Activated T-helper 1 cell treated with anti-CD3 and anti-CD28 coated beads, Interleukin-12 subunit alpha, Interleukin-12 subunit beta, Interleukin-2, Interleukin-4 antibody, amounts not matched to agents 30 ng/mL and 10 ng/mL and 1 ng/mL, durations not matched to agents 14 hours and 24 hours and 36 hours (primary cell): ENCODE results near the gene MRPL54. TPM values are rescaled to one million over a fixed set of nuclear protein-coding genes. Genes with fewer than 3 reads are reported as not detected.
"Not testable (repeated sequence)": the region's sequence is repeated elsewhere in the genome, so short reads cannot be mapped to it uniquely, and the experiment has no call there.

ENCODE experiments used
- DNase-seq: peaks from one replicate; pipeline ENCODE4 v3.0.0; 2021; ENCODE audit warnings: low spot score
- H3K27ac Mint-ChIP-seq: one replicate; pipeline ENCODE4 v1.8.0; 2021; ENCODE audit warnings: mild to moderate bottlenecking, mixed read lengths
- H3K27me3 Mint-ChIP-seq: one replicate; pipeline ENCODE4 v1.8.0; 2022; ENCODE audit warnings: mild to moderate bottlenecking, moderate library complexity, mixed read lengths; ENCODE audit not compliant: insufficient read depth
- H3K36me3 Mint-ChIP-seq: one replicate; pipeline ENCODE4 v1.8.0; 2021; ENCODE audit warnings: low read depth, mixed read lengths
- H3K4me1 Mint-ChIP-seq: one replicate; pipeline ENCODE4 v1.8.0; 2021; ENCODE audit warnings: low read depth, mixed read lengths
- H3K4me3 Mint-ChIP-seq: one replicate; pipeline ENCODE4 v1.8.0; 2021; ENCODE audit warnings: mild to moderate bottlenecking, moderate library complexity, mixed read lengths
- H3K9me3 Mint-ChIP-seq: one replicate; pipeline ENCODE4 v1.8.0; 2021; ENCODE audit warnings: mixed read lengths
- intact Hi-C: fragments of 100-400 bp; cut with micrococcal nuclease; formaldehyde crosslinking; loops from one replicate; pipeline ENCODE4 v1.15.1; 2024
- total RNA-seq: library from RNA; stranded (reverse); gene quantifications from 2 replicates; pipeline ENCODE4 v1.2.3, GENCODE V29; 2022

The MRPL54 gene
- total RNA-seq, 1 donor from 2014 or later, result 88.2 TPM

DNA sequence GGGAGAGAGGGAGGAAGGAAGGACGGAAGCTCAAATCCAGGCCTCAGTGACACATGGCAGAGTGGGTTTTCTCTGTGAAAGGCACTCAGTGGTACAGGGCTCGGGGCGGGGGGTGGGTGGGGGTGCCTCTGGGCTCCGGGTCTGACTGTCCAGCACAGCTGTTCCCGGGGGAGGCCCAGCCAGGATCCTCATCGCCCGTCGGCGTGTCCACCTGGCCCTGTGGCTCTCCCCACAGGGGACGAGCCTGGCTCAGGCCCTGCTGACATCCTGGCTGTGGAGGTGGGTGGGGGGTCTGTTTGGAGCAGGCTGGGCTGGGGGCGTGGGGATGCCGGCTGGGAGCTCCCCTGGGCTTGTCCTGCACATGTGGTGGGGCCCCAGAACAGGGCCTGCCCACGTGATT, 41.9 kb downstream of the MRPL54 start:
- peaks cover 7% of the 10 kb centered on the region for H3K27me3 Mint-ChIP-seq
- H3K9me3 Mint-ChIP-seq, result peaks cover 5% of the 10 kb centered on the region
- peaks cover 18% of the 10 kb centered on the region for H3K4me1 Mint-ChIP-seq
- DNase-seq, result no peak
- H3K36me3 Mint-ChIP-seq, result no peaks in the 10 kb centered on the region
- intact Hi-C loops, result no loop called here
- no peak overlapping the region for H3K27ac Mint-ChIP-seq
- H3K4me3 Mint-ChIP-seq, result no peak overlapping the region

GRCh38 chr19:3805859-3806258, 43.4 kb downstream of the MRPL54 start:
- Mint-ChIP-seq H3K9me3 (peaks cover 5% of the 10 kb centered on the region), H3K4me1 (peaks cover 18% of the 10 kb centered on the region), H3K4me3 (no peak overlapping the region), H3K27ac (no peak overlapping the region), H3K27me3 (peaks cover 2% of the 10 kb centered on the region), H3K36me3 (no peaks in the 10 kb centered on the region)
- intact Hi-C loops, result no loop called here
- DNase-seq, result no peak

DNA sequence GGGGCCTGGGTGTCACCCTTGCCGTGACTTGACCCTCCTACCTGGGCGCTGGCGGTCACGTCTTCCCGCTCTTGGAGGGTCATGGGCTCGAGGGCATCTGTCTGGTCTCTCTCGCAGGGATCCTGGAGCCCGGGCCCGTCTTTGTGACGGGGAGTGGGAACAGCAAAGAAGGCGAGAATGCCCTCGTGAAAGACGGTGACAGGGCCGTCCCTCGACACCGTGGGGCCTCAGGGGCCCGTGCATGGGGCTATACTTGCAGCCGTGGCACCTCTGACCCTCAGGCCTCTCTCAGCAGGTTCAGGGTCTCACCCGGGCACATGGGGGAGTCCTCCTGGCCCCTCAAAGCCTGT, 44.6 kb downstream of the MRPL54 start:
- no peak overlapping the region for H3K27ac Mint-ChIP-seq
- H3K4me3 Mint-ChIP-seq, result no peak overlapping the region
- peaks cover 5% of the 10 kb centered on the region for H3K9me3 Mint-ChIP-seq
- no peaks in the 10 kb centered on the region for H3K27me3 Mint-ChIP-seq
- no peak for DNase-seq
- intact Hi-C loops, result no loop called here
- no peaks in the 10 kb centered on the region for H3K36me3 Mint-ChIP-seq
- peaks cover 12% of the 10 kb centered on the region for H3K4me1 Mint-ChIP-seq

DNA sequence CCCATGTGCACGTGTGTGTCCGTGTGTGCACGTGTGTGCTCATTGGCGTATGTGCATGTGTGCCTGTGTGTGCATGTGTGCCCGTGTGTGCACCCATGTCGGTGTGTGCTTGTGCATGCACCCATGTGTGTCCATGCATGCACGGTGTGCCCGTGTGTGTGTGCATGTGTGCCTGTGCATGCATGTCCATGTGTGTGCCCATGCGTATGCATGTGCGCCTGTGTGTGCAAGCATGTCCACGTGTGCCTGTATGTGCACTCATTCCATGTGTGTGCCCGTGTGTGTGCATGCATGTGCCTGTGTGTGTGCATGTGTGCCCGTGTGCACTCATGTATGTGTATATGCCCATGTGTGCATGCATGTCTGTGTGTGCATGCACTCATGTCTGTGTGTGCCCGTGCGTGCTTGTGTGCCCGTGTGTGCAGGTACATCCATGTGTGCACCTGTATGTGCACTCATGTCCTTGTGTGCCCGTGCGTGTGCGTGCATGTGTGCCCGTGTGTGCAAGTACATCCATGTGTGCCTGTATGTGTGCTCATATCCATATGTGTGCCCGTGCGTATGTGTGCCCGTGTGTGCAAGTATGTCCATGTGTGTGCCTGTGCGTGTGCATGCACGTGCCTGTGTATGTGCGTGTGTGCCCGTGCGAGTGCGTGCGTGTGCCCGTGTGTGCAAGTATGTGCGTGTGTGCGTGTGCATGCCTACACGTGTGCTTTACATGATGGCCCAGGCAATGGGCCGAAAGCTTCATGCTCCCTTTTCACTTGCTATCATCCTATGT, 45.3 kb downstream of the MRPL54 start:
- peaks cover 9% of the 10 kb centered on the region for H3K9me3 Mint-ChIP-seq
- intact Hi-C loops, result no loop called here
- H3K36me3 Mint-ChIP-seq, result peaks cover 4% of the 10 kb centered on the region
- no peaks in the 10 kb centered on the region for H3K27me3 Mint-ChIP-seq
- no peak for DNase-seq
- H3K4me1 Mint-ChIP-seq, result peaks cover 18% of the 10 kb centered on the region
- H3K4me3 Mint-ChIP-seq, result no peak overlapping the region
- peak overlapping the region; percentile 4 for H3K27ac Mint-ChIP-seq

- no peak overlapping the region for H3K4me3 Mint-ChIP-seq
- H3K36me3 Mint-ChIP-seq, result peaks cover 4% of the 10 kb centered on the region
- peaks cover 27% of the 10 kb centered on the region for H3K4me1 Mint-ChIP-seq
- no peak for DNase-seq
- intact Hi-C loops, result no loop called here
- H3K9me3 Mint-ChIP-seq, result peaks cover 9% of the 10 kb centered on the region
- no peak overlapping the region for H3K27ac Mint-ChIP-seq
- no peaks in the 10 kb centered on the region for H3K27me3 Mint-ChIP-seq
These were observed 46.1 kb downstream of the MRPL54 start for GRCh38 chr19:3808420-3809143.

- Mint-ChIP-seq H3K9me3 (peaks cover 9% of the 10 kb centered on the region), H3K4me1 (peaks cover 38% of the 10 kb centered on the region), H3K27ac (no peak overlapping the region), H3K27me3 (no peaks in the 10 kb centered on the region), H3K4me3 (no peak overlapping the region), H3K36me3 (peaks cover 4% of the 10 kb centered on the region)
- intact Hi-C loops, result no loop called here
- no peak for DNase-seq
These were observed 47.6 kb downstream of the MRPL54 start for GRCh38 chr19:3809881-3810707.

GRCh38 chr19:3810708-3811355, 48.4 kb downstream of the MRPL54 start:
- intact Hi-C loops, result no loop called here
- Mint-ChIP-seq H3K4me3 (no peak overlapping the region), H3K36me3 (peaks cover 4% of the 10 kb centered on the region), H3K27ac (no peak overlapping the region), H3K27me3 (no peaks in the 10 kb centered on the region), H3K4me1 (peaks cover 34% of the 10 kb centered on the region), H3K9me3 (peaks cover 9% of the 10 kb centered on the region)
- no peak for DNase-seq

GRCh38 chr19:3813473-3814392, 51.3 kb downstream of the MRPL54 start:
- Mint-ChIP-seq H3K4me3 (peak overlapping the region; percentile 5), H3K9me3 (peaks cover 3% of the 10 kb centered on the region), H3K27me3 (no peaks in the 10 kb centered on the region), H3K27ac (peak overlapping the region; percentile 97), H3K4me1 (peaks cover 41% of the 10 kb centered on the region), H3K36me3 (peaks cover 4% of the 10 kb centered on the region)
- no peak for DNase-seq
- intact Hi-C loops, result no loop called here

DNA sequence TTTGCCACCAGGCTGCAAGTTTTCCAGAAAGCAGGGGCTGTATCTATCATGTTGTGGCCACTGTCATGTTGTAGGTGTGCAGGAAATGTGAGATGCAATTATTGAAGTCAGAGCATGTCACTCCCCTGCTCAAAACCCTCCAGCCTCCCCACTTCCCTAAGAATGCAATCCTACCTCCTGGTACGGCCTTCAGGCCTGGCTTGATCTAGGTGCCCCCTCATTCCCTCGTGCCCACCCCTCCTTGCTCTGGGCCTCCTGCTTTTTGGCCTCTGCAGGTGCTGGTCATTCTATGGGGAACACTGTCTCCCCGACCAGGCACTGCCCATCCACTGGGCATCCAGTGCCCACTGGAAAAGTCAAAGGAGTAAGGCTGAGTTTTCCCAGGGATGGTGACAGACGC, 52.2 kb downstream of the MRPL54 start:
- Mint-ChIP-seq H3K36me3 (peaks cover 4% of the 10 kb centered on the region), H3K27me3 (no peaks in the 10 kb centered on the region), H3K4me1 (peaks cover 41% of the 10 kb centered on the region), H3K27ac (peak overlapping the region; percentile 97), H3K9me3 (peaks cover 3% of the 10 kb centered on the region), H3K4me3 (no peak overlapping the region)
- no peak for DNase-seq
- intact Hi-C loops, result no loop called here

DNA sequence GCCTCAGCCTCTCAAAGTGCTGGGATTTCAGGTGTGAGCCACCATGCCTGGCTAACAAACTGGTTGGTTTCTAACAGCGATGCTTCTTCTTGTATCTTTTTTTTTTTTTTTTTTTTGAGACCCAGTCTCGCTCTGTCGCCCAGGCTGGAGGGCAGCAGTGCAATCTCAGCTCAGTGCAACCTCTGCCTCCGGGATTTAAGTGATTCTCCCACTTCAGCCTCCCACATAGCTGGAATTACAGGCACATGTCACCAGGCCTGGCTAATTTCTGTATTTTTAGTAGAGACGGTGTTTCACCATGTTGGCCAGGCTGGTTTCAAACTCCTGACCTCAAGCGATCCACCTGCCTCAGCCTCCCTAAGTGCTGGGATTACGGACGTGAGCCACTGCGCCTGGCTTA, 53.7 kb downstream of the MRPL54 start:
- H3K4me3 Mint-ChIP-seq, H3K27me3 Mint-ChIP-seq, H3K27ac Mint-ChIP-seq, H3K9me3 Mint-ChIP-seq, DNase-seq, intact Hi-C loops, H3K36me3 Mint-ChIP-seq: not testable (repeated sequence)
- H3K4me1 Mint-ChIP-seq, result peaks cover 41% of the 10 kb centered on the region

DNA sequence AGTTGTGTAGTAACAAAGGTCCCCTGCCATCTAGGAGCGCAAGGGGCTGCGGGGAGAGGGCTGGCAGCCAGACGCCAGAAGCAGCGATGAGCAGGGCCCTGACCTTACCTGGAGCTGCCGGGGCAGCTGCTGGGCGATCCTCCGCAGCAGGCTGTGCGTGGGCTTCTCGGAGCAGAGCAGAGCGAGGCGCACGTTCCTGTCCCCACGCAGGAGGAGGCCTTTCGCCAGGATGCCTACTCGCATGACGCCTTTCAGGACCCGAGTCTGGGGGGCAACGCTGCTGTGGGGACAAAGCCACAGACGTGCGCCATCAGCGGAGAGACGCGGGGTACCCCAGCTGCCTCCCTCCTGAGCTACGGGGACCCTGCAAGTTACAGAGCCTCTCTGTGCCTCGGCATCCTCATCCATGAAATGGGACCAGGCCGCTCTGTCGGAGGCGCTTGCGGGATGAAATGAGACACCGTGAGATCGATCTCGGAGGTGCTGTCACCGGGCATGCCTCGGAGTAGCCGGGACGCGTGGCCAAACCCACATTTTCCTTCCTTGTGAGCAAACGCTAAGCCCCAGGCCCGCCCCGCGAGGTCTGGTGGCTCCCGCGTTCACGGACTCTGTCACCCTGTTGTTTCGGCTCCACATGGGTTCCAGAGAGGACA, 54.2 kb downstream of the MRPL54 start:
- peaks cover 3% of the 10 kb centered on the region for H3K9me3 Mint-ChIP-seq
- H3K4me3 Mint-ChIP-seq, result no peak overlapping the region
- no peak for DNase-seq
- H3K36me3 Mint-ChIP-seq, result peaks cover 4% of the 10 kb centered on the region
- no peak overlapping the region for H3K27ac Mint-ChIP-seq
- peaks cover 41% of the 10 kb centered on the region for H3K4me1 Mint-ChIP-seq
- H3K27me3 Mint-ChIP-seq, result no peaks in the 10 kb centered on the region
- intact Hi-C loops, result no loop called here
